ENCODE measurements around the gene GIT2.
"Not testable (repeated sequence)": the region's sequence is repeated elsewhere in the genome, so short reads cannot be mapped to it uniquely, and the experiment has no call there.

Gene GIT2

DNA sequence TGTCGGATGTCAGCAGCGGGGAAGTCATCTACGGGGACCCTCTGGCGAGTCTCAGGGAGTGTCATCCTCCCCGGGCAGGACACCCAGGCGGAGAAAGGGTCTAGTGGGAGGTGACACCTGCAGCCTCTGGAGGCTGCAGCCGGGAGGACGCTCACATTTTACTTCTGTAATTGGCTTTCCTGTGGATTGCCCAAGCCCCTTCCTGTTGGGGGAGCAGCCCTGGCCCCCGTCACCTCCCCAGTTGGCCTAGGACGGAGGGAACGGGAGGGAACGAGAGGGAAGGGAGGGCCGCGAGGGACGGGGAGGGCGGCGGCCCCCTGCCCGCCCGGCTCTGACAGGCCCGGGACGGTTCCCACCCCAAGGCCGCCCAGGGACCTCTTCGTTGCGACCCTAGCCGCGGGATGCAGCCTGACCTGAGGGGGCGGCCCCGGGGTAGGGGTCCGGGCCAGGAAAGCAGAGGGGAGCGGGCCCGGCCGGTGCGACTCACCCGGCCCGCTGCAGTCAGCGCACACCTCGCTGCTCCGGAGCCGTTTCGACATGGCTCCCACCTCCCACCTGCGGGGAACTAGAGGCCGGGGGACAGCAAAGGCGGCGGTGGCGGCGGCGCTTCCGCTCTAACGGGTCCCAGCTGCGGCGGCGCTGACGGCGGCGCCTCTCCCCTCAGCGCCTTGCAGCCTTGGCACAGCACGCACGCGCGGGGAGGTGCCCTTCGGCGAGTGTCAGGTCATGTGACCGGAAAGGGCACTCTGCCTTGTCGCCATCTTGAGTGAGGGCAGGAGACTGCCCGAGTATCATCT lies at the start of gene GIT2:
GIT2 (minus strand) TSS at position 683 of the 797 bp plus-strand sequence; CDS start at position 539, 144 bp downstream.
- peak; percentile 92 to 94 for DNase-seq

DNA sequence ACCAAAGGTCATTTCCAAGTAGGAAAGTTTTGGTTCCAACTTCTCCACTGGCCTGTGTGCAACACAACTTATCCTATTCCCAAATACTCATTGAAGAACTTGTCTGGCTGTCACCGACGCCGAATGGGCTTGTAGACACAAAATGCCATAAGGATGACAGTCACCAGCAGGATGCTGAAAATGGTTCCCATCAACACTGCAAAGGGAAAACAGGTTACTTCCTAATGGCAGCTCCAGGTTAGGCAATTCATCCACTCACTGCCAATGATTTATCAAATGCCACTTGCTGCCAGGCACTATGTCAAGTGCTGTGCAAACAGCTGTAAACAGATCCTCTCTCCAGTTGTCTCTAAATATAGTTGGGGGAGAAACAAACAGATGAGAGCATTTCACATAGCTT lies 46.1 kb upstream of the GIT2 start:
- DNase-seq, result no peak

DNA sequence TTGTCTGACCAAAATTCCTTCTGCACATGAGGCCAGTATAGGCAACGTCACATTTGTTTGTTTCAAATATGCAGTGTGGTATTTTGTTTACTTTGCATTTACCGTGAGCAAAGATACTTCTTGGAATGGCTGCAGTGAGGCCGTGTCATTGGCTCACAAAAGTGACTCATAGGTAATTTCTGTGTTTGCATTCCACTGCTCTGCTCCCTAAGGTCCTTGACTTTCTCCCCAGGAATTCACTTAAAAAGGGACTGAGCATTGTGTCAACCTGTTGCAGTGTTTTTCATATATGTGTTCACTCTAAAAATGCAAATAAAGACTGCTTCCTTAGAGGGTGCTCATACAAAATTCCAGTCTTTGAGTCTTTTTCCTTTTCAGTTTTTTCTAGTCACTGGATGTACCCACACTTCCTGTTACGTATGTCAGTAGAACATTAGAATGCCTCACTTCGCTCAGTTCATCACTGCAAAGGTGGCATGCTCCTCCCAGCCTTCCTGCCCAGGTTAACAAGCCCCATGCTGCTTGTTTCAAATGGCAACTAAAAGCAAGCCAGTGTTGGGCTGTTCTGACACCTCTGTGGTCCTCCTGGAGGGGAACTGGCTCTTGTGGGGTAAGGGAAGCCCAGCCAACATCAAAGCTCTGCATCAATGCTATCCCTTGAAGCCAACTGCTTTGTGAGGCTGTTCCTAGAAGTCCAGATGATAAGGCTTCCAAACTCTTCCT lies 43.1 kb upstream of the GIT2 start:
- DNase-seq, result no peak

- DNase-seq, result no peak
Measured at GRCh38 chr12:110038741-110039084, 42.5 kb upstream of the GIT2 start.

GRCh38 chr12:110037315-110037714 lies 41.1 kb upstream of the GIT2 start:
- no peak for DNase-seq

DNA sequence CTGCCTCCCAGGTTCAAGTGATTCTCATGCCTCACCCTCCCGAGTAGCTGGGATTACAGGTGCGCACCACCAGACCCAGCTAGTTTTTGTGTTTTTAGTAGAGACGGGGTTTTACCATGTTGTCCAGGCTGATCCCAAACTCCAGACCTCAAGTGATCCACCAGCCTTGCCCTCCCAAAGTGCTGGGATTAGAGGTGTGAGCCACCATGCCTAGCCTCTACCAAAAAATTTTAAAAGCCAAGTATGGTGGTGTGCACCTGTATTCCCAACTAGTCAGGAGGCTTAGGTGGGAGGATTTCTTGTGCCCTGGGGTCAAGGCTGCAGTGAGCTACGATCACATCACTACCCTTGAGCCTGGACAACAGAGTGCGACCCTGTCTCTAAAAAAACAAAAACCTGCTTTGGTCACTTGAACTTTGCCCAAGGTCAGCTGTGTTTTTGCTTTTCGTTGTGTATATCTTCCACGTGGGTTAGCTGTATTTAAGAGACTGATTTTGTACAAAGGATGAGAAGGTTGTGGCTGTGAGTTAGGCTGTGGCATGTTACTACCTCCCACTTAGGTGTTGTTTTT lies 39.5 kb upstream of the GIT2 start:
- DNase-seq, result no peak

- DNase-seq, result no peak
Measured at GRCh38 chr12:110033888-110034287, 37.7 kb upstream of the GIT2 start.

DNA sequence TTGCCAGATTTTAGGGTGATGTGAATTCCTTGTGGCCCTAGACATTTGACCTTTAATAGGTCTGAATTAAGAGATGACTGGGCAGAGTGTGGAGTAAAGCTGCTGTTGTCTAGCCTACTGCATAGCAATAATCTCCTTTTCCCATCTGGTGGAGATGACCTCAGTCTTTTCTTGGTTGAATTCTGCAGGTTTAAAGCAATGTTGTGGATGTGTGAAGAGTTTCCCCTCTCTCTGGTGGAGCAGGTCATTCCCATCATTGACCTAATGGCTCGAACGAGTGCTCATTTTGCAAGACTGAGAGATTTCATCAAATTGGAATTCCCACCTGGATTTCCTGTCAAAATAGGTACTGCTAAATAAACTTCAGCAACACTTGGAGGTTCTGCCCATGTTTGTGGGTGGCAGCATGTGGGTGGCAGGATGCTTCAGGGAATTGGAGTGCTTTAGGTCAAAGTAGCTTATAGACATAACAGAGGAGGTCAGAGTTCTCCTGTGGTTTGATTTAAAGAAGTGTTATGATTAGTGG lies 33.2 kb upstream of the GIT2 start:
- no peak for DNase-seq

DNA sequence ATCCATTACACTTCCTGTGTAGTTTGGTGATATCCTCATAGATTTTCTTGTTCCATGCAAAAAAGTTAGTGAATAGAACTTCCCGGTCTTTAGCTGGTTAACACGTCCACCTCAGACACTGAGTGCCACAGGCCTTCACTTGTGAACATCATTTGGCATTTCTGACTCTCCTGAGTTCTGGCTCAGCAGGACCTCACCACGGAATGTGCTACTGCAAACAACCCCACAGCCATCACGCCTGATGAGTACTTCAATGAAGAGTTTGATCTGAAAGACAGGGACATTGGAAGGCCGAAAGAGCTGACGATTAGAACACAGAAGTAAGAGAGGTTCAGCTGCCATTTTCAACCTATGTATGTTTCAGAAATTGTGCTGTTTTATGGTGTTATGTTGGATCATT lies 32.2 kb upstream of the GIT2 start:
- DNase-seq, result no peak

GRCh38 chr12:110024051-110024450 lies 27.9 kb upstream of the GIT2 start:
- DNase-seq, result no peak

GRCh38 chr12:110023059-110023980 lies 27.2 kb upstream of the GIT2 start:
- DNase-seq, result no peak

GRCh38 chr12:110020956-110021355 lies 24.8 kb upstream of the GIT2 start:
- DNase-seq, result no peak

GRCh38 chr12:110015132-110015531 lies 19.0 kb upstream of the GIT2 start:
- DNase-seq, result no peak

DNA sequence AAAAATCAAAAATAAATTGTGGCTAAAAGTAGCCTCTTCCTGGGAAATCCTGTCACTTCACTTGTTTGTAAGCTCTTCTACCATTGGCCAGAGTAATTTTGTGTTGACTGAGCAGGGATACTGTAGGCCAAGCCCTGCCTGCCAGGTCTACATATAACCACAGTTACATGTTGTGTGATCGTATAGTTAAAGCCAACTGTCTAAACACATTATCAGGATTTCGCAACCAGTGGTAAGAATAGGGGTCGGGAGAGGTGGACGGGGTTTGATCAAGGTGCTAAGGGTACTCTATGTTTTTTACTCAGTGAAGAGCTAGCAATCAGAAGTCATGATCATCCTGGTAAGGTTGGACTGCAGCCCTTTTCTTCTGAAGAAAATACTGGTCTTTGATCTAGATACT lies 16.5 kb upstream of the GIT2 start:
- DNase-seq, result no peak

DNA sequence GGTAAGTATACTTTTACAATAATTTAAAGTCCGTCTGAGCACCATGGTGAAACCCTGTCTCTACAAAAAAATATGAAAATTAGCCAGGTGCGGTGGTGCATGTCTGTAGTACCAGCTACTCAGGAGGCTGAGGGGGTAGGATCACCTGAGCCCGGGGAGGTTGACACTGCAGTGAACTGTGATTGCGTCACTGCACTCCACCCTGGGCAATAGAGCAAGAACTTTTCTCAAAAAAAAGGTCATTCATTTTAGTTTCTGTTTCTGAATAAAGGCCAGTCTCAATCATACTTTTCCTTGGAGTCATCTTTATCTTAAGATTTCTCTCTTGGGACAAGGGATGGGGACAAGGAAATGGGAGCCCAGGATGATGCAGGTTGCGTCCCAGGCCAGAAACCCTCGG lies 16.0 kb upstream of the GIT2 start:
- no peak for DNase-seq

GRCh38 chr12:110010853-110011723 lies 14.9 kb upstream of the GIT2 start:
- DNase-seq, result no peak

GRCh38 chr12:110008681-110009398 lies 12.7 kb upstream of the GIT2 start:
- DNase-seq, result not testable (repeated sequence)

- DNase-seq, result no peak
Measured at GRCh38 chr12:110007881-110008280, 11.7 kb upstream of the GIT2 start.

- no peak for DNase-seq
Measured at GRCh38 chr12:110006115-110006514, 9.9 kb upstream of the GIT2 start.

DNA sequence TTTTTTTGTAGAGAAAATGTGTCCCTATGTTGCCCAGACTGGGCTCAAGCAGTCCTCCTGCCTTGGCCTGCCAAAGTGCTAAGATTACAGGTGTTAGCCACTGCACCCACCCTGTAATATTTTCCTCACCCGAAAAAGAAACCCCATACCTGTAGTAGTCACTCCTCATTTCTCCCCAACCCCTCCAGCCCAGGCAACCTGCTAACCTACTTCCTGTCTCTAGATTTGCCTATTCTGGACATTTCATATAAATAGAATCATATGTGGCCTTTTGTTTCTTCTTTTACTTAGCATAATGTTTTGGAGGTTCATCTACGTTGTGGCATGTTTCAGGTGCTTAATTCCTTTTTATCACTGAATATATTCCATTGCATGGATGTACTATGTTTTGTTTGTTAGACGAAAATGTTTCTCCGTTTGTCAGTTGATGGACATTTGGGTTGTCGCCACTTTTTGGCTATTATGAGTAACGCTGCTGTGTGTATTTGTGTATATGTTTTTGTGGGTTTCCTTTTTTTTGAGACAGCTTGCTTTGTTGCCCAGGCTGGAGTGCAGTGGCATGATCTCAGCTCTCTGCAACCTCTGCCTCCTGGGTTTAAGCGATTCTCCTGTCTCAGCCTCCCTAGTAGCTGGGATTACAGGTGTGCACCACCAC lies 9.3 kb upstream of the GIT2 start:
- no peak for DNase-seq

GRCh38 chr12:110004598-110004997 lies 8.4 kb upstream of the GIT2 start:
- no peak for DNase-seq
